Measurements from ENCODE around the gene DCTN1.

DNA sequence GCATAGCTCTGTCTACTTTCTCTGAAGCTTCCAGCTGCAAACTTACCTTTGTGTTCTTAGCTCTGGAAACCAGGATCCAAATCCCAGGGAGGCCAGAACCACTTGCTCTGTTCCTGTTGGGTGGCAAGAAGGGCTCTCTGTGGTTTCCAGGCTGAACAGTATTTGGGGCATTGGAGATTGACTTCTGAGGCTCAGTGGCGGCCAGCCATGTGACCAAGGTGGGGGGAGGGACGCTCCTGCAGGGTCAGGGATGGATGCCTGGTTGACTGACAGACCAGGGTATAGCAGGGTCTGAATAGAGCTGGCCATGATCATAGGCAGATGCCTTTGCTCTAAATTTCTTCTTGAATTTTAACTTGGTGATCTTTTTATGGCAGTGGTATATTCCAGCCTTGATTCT is 52.0 kb downstream of the DCTN1 start:
- TF ChIP-seq POLR2A (IDR thresholded peaks at IDR 0.05; ENCODE audit: low read length) (no peak), GATA1 (IDR thresholded peaks at IDR 0.05; ENCODE audit: low read depth, low read length) (no peak)

Measured in erythroblast (primary cell).